Measurements from ENCODE around the gene AKT3. TPM values are rescaled to one million over a fixed set of nuclear protein-coding genes. Genes with fewer than 3 reads are reported as not detected.

AKT3 gene
- total and polyA plus RNA-seq, 5 donors: 8.4 to 61.2 (median 47.9) TPM

DNA sequence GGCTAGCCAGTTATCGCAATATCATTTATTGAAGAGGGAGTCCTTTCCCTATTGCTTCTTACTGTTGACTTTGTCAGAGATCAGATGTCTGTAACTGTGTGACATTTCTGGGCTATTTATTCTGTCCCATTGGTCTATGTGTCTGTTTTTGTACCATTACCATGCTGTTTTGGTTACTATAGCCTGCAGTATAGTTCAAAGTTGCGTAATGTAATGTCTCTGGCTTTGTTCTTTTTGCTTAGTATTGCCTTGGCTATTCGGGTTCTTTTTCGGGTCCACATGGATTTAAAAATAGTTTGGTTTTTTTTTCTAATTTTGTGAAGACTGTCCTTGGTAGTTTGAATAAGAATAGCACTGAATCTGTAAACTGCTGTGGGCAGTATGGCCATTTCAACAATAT is 320.5 kb downstream of the AKT3 start:
- H3K4me1 ChIP-seq (ENCODE audit: control insufficient read depth, insufficient read depth, low read length): no peaks in the 10 kb centered on the region
- WGBS: 97% methylated on average over 4 of the region's 4 CpGs
- no peaks in the 10 kb centered on the region for H3K9me3 ChIP-seq (ENCODE audit: control insufficient read depth, low read length)
- intact Hi-C loops (cut with DNase I): no loop called here
- no peak for DNase-seq
- no peak overlapping the region for H3K4me3 ChIP-seq (ENCODE audit: low read length)
- no peak overlapping the region for H3K27ac ChIP-seq (ENCODE audit: low read length)
- no peak for ATAC-seq
- H3K27me3 ChIP-seq (ENCODE audit: control insufficient read depth, insufficient read depth): no peaks in the 10 kb centered on the region

DNA sequence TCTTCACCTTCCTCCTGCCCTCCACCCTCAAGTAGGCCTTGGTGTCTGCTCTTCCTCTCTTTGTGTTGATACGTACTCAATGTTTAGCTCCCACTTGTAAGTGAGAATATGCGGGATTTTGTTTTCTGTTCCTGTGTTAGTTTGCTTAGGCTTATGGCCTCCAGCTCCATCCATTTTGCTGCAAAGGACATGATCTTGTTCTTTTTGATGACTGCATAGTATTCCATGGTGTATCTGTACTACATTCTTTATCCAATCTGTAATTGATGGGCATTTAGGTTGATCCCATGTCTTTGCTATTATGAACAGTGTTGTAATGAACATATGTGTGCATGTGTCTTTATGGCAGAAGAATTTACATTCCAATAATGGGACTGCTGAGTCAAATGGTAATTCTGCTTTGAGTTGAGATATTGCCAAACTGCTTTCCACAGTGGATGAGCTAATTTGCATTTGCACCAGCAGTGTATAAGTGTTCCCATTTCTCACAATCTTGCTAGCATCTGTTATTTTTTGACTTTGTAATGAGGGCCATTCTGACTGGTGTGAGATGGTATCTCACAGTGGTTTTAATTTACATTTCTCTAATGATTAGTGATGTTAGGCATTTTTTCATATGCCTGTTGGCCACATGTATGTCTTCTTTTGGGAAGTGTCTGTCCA is 321.5 kb downstream of the AKT3 start:
- DNase-seq: no peak
- WGBS: 98% methylated on average over 2 of the region's 2 CpGs
- Histone ChIP-seq H3K4me1 (ENCODE audit: control insufficient read depth, insufficient read depth, low read length) (no peaks in the 10 kb centered on the region), H3K27me3 (ENCODE audit: control insufficient read depth, insufficient read depth) (no peaks in the 10 kb centered on the region), H3K27ac (ENCODE audit: low read length) (no peak overlapping the region), H3K9me3 (ENCODE audit: control insufficient read depth, low read length) (no peaks in the 10 kb centered on the region), H3K4me3 (ENCODE audit: low read length) (no peak overlapping the region)
- intact Hi-C loops (cut with DNase I): no loop called here
- ATAC-seq: no peak

DNA sequence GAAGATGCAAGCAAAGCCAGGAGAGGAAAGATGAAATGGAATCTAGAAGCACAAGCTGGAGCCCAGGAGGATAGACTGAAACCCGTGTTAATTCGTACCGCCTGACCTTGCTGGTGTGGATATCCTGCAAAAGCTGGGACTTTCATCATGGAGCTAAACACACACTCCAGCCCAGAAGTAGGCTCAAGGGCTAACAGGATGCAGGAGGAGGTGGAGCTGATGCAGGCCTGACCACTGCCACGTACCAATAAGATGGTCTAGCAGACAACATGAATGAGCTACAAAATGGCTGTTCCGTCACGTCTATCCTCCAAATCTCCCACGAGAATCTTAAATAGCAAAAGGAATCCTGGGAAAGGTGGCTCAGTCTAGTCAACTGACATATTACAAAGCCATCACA is 323.9 kb downstream of the AKT3 start:
- no peaks in the 10 kb centered on the region for H3K4me1 ChIP-seq (ENCODE audit: control insufficient read depth, insufficient read depth, low read length)
- 95% methylated on average over 7 of the region's 7 CpGs for WGBS
- ATAC-seq (no peak), DNase-seq (no peak)
- H3K27me3 ChIP-seq (ENCODE audit: control insufficient read depth, insufficient read depth): no peaks in the 10 kb centered on the region
- no peak overlapping the region for H3K27ac ChIP-seq (ENCODE audit: low read length)
- intact Hi-C loops (cut with DNase I): no loop called here
- no peak overlapping the region for H3K4me3 ChIP-seq (ENCODE audit: low read length)
- H3K9me3 ChIP-seq (ENCODE audit: control insufficient read depth, low read length): no peaks in the 10 kb centered on the region

DNA sequence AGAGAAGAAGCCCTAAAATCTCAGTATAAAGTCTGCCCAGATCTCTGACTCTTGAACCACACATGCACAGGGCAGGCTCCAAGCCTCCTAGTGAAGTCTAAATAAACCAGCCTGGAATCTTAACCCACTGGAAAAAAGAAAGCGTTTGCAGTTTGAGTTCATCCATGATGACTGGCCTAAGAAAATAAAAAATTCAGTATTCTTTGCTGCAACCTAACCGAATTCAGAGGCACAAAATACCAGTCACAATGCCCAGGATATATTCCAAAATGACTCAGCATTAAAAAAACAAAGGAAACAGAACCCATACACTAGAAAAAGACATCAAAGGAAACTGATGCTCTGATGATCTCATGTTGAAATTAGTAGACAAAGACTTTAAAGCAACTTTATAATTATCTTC is 325.0 kb downstream of the AKT3 start:
- Histone ChIP-seq H3K9me3 (ENCODE audit: control insufficient read depth, low read length) (no peaks in the 10 kb centered on the region), H3K4me3 (ENCODE audit: low read length) (no peak overlapping the region), H3K4me1 (ENCODE audit: control insufficient read depth, insufficient read depth, low read length) (no peaks in the 10 kb centered on the region), H3K27me3 (ENCODE audit: control insufficient read depth, insufficient read depth) (no peaks in the 10 kb centered on the region), H3K27ac (ENCODE audit: low read length) (no peak overlapping the region)
- no peak for DNase-seq
- peak in 1 of 2 donors; percentile 58 for ATAC-seq
- 79% methylated on average over 2 of the region's 2 CpGs for WGBS
- intact Hi-C loops (cut with DNase I): no loop called here

DNA sequence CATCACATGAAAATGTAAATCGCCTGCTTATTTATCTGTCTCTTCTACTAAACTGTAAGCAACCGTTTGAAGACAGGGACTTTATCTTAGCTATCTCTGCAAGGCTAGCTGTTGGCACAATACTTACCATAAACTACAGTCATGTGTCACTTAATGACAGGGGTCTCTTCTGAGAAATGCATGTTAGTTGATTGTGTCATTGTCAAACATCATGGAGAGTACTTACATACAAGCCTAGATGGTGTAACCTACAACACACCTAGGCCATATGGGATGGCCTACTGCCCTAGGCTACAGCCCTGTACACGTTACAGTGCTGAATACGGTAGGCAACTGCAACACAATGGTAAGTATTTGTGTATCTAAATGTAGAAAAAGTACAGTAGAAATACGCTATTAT is 326.3 kb downstream of the AKT3 start:
- no peaks in the 10 kb centered on the region for H3K4me1 ChIP-seq (ENCODE audit: control insufficient read depth, insufficient read depth, low read length)
- ATAC-seq (no peak), DNase-seq (no peak)
- WGBS: 85% methylated on average over 5 of the region's 5 CpGs
- no peak overlapping the region for H3K4me3 ChIP-seq (ENCODE audit: low read length)
- no peaks in the 10 kb centered on the region for H3K9me3 ChIP-seq (ENCODE audit: control insufficient read depth, low read length)
- H3K27me3 ChIP-seq (ENCODE audit: control insufficient read depth, insufficient read depth): no peaks in the 10 kb centered on the region
- no peak overlapping the region for H3K27ac ChIP-seq (ENCODE audit: low read length)
- intact Hi-C loops (cut with DNase I): no loop called here

DNA sequence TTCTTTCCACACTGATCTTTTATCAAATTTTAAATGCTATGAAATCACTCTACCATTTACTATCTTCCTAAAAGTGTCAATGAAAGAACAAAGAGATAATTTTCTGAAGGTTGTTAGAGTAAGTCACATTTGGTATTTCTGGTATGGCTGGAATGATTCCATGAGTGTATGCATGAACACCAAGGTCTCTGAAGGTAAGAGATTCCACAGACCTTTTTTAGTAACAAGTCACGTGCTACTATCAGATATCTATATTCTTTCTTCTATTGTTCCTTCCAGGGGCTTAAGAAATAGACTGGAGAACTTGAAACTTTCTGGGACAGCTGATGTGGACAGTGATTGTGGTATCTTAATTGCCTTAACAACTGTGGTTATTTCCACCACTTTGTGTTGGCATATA is 329.2 kb downstream of the AKT3 start:
- DNase-seq (no peak), ATAC-seq (no peak)
- no peak overlapping the region for H3K4me3 ChIP-seq (ENCODE audit: low read length)
- no peaks in the 10 kb centered on the region for H3K9me3 ChIP-seq (ENCODE audit: control insufficient read depth, low read length)
- no peak overlapping the region for H3K27ac ChIP-seq (ENCODE audit: low read length)
- WGBS: 58% methylated on average over 1 of the region's 1 CpG
- intact Hi-C loops (cut with DNase I): no loop called here
- H3K4me1 ChIP-seq (ENCODE audit: control insufficient read depth, insufficient read depth, low read length): no peaks in the 10 kb centered on the region
- H3K27me3 ChIP-seq (ENCODE audit: control insufficient read depth, insufficient read depth): no peaks in the 10 kb centered on the region

DNA sequence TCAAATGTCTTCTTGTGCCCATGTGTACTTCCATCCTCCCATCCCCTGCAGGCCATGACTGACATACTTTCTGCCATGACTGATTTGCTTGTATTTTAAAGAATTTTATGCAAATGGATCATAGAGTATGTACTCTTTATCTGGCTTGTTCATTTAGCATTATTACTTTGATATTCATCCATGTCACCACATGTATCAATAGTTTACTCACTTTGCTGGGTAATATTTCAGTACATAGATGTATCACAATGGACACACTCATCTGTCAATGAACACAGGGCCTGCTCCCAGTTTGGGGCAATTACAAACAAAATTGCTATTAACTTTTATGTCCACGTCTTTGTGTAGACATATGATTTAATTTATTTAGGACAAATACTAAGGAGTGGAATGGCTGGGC is 335.1 kb downstream of the AKT3 start:
- 95% methylated on average over 1 of the region's 1 CpG for WGBS
- no peak for DNase-seq
- H3K27ac ChIP-seq (ENCODE audit: low read length): no peak overlapping the region
- no peaks in the 10 kb centered on the region for H3K4me1 ChIP-seq (ENCODE audit: control insufficient read depth, insufficient read depth, low read length)
- no peak for ATAC-seq
- H3K4me3 ChIP-seq (ENCODE audit: low read length): no peak overlapping the region
- no peaks in the 10 kb centered on the region for H3K27me3 ChIP-seq (ENCODE audit: control insufficient read depth, insufficient read depth)
- no peaks in the 10 kb centered on the region for H3K9me3 ChIP-seq (ENCODE audit: control insufficient read depth, low read length)
- intact Hi-C loops (cut with DNase I): no loop called here

DNA sequence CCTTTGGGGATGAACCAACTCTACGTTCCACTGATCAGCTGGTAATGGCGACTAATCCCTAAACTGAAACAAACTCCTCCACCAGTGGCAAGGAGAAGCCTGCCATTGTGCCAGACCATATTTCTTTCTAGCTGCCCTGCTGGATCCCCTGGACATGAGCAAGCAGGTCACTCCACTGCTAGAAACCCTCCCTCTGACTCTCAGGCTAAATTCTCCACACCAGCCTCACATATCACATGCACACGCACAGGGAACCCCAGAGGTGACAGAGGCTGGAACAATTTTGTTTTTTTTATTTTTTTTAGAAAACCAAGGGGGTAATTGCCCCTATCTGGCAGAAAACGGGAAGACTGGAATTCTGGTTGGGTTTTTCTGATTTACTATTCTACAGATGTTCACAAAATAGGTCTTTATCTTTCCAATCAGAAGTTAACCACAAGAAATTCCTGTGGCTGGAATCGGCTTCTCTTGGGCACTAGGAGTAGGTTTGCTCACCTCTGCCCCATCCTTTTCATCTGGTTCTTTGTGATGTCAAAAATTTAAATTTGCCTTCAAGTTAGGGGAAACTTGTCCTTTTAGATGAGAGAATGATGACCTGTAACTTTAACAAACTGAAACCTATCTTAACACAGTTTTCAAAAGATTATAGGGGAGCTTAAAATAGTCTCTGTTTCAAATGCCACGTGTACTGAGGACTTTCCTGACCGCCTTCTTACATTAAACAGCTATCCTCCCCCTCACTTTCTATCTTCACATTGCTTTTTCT is 336.1 kb downstream of the AKT3 start:
- DNase-seq: no peak
- H3K27ac ChIP-seq (ENCODE audit: low read length): no peak overlapping the region
- 79% methylated on average over 7 of the region's 7 CpGs for WGBS
- no peak for ATAC-seq
- H3K27me3 ChIP-seq (ENCODE audit: control insufficient read depth, insufficient read depth): no peaks in the 10 kb centered on the region
- H3K4me3 ChIP-seq (ENCODE audit: low read length): no peak overlapping the region
- no peaks in the 10 kb centered on the region for H3K9me3 ChIP-seq (ENCODE audit: control insufficient read depth, low read length)
- H3K4me1 ChIP-seq (ENCODE audit: control insufficient read depth, insufficient read depth, low read length): no peaks in the 10 kb centered on the region
- intact Hi-C loops (cut with DNase I): no loop called here

DNA sequence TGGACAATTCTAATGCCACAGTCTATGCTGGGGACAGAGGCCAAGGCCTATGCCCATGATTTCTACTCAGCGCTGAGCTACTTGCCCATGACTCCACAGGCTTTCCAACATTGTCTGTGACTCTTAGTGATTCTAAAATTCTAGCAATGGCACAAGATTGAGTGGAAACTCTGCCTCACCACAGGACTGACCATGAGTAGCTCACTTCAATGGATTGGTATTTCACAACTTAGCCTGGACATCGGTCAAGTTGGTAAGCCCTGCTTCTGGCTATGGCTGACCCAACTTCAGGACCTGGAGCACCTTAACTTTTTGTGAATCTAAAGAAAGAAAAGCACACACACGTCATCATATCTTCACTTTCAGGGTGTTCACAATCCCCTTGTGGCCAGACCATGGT is 339.1 kb downstream of the AKT3 start:
- WGBS: 95% methylated on average over 3 of the region's 3 CpGs
- DNase-seq: no peak
- Histone ChIP-seq H3K4me3 (ENCODE audit: low read length) (no peak overlapping the region), H3K4me1 (ENCODE audit: control insufficient read depth, insufficient read depth, low read length) (no peaks in the 10 kb centered on the region), H3K27ac (ENCODE audit: low read length) (no peak overlapping the region), H3K9me3 (ENCODE audit: control insufficient read depth, low read length) (no peaks in the 10 kb centered on the region), H3K27me3 (ENCODE audit: control insufficient read depth, insufficient read depth) (no peaks in the 10 kb centered on the region)
- ATAC-seq: no peak
- intact Hi-C loops (cut with DNase I): no loop called here

DNA sequence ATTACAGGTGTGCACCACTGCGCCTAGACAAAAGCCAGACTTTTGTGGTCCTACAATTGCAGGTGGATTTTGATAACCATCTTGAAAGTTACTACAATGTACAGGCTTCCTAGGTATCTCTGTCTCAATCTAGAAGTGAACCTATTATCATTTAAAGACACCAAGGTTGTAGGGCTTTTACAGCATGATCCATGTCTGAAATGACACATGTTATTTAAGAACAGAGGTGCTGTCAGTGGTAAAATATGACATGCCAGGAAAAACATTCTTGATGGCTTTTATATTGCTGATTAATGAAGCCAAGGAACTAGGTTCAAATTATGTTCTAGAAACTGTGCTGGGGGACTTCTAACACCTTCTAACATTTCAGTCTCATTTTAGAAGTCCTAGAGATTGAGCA is 341.1 kb downstream of the AKT3 start:
- WGBS: 95% methylated on average over 1 of the region's 1 CpG
- no peaks in the 10 kb centered on the region for H3K9me3 ChIP-seq (ENCODE audit: control insufficient read depth, low read length)
- intact Hi-C loops (cut with DNase I): no loop called here

DNA sequence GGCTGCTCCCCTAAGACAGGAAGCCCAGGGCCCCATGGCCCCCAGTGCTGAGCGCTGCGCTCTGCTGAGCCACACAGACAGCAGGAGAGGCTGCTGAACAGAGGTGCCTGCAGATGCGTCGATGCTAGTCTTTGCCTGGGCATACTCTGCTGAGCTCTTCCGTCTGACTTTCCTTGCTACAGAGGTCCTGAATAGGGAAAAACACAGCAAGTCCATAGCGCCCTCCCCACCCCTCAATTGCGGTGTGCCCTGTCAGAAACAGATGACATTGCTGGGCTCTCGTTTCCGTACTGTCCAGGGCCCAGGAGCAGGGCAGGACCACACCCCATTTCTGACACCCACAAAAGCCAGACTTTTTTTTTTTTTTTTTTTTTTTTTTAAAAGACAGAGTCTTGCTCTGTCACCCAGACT is 341.7 kb downstream of the AKT3 start:
- Histone ChIP-seq H3K4me3 (ENCODE audit: low read length) (no peak overlapping the region), H3K4me1 (ENCODE audit: control insufficient read depth, insufficient read depth, low read length) (no peaks in the 10 kb centered on the region), H3K27me3 (ENCODE audit: control insufficient read depth, insufficient read depth) (no peaks in the 10 kb centered on the region), H3K27ac (ENCODE audit: low read length) (no peak overlapping the region), H3K9me3 (ENCODE audit: control insufficient read depth, low read length) (no peaks in the 10 kb centered on the region)
- intact Hi-C loops (cut with DNase I): no loop called here
- ATAC-seq: peak; percentile 42 to 52
- 82% methylated on average over 9 of the region's 9 CpGs for WGBS
- no peak for DNase-seq

More for the DNA sequence above, 341.1 kb downstream of the AKT3 start:
- DNase-seq (no peak), ATAC-seq (no peak)
- no peak overlapping the region for H3K27ac ChIP-seq (ENCODE audit: low read length)
- no peaks in the 10 kb centered on the region for H3K4me1 ChIP-seq (ENCODE audit: control insufficient read depth, insufficient read depth, low read length)
- no peak overlapping the region for H3K4me3 ChIP-seq (ENCODE audit: low read length)
- no peaks in the 10 kb centered on the region for H3K27me3 ChIP-seq (ENCODE audit: control insufficient read depth, insufficient read depth)

Measured in right cardiac atrium (tissue), 5 donors.